GM20431 (cell line): ENCODE measurements around the gene SIPA1L3.
"Not testable (repeated sequence)": the region's sequence is repeated elsewhere in the genome, so short reads cannot be mapped to it uniquely, and the experiment has no call there.

Source experiments
- in situ Hi-C: fragments of 300-500 bp; cut with MseI, MboI; formaldehyde crosslinking; loops from one replicate; pipeline ENCODE4 v1.15.0; 2020; ENCODE audit warnings: low sequenced_read_pairs; ENCODE audit not compliant: unreplicated experiment

Gene SIPA1L3

GRCh38 chr19:37907735-37908455 is 887 bp downstream of the SIPA1L3 start:
- in situ Hi-C loops: no loop called here

DNA sequence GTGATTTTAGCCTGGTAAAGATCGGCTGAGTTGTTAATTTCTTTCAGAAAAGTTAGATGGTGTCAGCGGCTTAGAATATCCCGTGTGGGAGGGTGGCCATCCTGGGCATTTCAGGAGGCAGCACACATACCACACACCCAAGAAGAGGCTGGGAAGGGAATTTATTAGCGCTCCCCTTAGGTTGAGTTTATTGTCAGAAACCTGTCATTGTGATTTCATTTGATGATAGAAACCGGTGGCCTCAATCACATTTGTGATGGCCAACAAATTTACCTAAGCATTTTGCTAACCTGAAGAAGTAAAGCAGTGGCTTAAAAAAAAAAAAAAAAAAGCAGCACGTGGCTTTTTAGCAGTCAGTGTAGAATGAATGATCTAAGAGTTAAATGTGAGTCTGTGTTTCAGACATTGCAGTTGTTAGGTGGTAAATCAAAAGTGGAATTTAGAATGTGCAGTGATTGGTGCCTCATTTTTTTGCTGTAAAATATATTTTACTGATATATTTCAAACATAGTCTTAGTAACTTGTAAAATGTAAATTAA is 2.7 kb downstream of the SIPA1L3 start:
- in situ Hi-C loops: no loop called here

- in situ Hi-C loops: no loop called here
These were observed 7.9 kb downstream of the SIPA1L3 start for GRCh38 chr19:37914908-37915307.

- in situ Hi-C loops: no loop called here
These were observed 13.8 kb downstream of the SIPA1L3 start for GRCh38 chr19:37920591-37921450.

DNA sequence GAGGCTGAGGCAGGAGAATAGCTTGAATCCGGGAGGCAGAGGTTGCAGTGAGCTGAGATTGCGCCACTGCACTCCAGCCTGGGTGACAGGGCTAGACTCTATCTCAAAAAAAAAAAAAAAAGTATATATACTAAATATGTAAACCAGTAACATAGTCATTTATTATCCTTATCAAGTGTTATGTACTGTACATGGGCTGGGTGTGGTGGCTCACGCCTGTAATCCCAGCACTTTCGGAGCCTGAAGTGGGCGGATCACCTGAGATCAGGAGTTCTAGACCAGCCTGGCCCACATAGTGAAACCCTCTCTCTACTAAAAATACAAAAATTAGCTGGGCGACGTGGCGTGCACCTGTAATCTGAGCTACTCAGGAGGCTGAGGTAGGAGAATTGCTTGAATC is 17.6 kb downstream of the SIPA1L3 start:
- in situ Hi-C loops: not testable (repeated sequence)

- in situ Hi-C loops: no loop called here
These were observed 18.2 kb downstream of the SIPA1L3 start for GRCh38 chr19:37925212-37925611.

- in situ Hi-C loops: no loop called here
These were observed 19.2 kb downstream of the SIPA1L3 start for GRCh38 chr19:37926255-37926654.

DNA sequence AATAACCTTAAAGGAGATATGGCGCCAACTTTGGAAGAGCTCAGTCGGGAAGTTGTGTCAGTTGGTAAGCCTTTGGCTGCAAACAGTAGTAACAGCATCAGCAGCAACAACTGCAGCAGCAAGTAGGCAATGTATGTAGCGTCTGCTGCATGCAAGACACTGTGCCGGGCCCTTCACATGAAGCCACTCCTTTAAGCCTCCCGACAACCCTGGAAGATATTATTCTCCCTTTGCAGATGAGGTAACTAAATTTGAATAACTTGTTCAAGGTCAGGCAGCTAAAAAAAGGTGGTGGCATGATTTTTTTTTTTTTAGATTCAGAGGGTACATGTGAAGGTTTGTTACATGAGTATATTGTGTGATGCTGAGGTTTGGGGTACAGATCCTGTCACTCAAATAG is 19.7 kb downstream of the SIPA1L3 start:
- in situ Hi-C loops: no loop called here

GRCh38 chr19:37928527-37929286 is 21.7 kb downstream of the SIPA1L3 start:
- in situ Hi-C loops: no loop called here

DNA sequence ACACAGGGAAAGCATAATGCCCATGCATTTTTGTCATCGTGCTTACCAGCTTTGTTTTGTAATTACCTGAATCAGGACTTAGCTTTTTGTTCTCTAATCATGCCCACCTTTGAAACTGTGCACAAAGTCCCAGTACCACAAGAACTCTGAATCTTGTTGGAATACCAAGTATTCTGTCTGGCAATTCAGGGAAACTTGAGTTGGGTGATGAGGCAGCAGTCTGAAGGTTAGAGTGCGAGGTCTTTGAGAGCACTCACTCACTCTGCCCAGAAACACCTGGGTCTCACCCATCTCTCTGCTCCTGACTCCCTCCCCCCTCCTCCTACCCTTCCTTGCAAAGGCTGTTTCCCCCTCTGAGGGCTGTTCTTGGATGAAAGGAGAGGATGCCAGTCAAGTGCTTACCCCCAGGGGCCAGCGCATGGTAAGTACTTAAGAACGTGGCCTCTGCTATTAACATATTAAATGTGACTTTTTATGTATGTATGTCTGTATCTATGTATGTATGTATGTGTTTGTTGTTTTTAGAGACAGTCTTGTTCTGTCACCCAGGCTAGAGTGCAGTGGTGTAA is 22.4 kb downstream of the SIPA1L3 start:
- in situ Hi-C loops: no loop called here

DNA sequence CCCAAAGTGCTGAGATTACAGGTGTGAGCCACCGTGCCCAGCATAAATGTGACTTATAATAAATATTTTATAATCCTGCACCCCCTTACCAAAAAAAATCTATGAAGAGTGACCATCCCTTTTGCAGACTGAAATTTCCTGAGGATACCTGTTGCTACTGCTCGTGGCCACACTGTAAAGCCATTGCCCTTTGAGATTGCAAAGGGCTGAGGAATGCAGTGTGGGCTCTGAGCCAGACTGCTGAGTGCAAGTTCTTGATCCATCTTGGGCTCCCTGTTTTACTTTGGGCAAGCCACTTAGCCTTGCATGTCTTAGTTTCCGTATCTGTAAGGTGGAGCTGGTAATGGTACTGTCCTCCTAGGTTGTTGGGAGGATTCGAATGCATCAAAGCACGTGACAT is 23.4 kb downstream of the SIPA1L3 start:
- in situ Hi-C loops: no loop called here

DNA sequence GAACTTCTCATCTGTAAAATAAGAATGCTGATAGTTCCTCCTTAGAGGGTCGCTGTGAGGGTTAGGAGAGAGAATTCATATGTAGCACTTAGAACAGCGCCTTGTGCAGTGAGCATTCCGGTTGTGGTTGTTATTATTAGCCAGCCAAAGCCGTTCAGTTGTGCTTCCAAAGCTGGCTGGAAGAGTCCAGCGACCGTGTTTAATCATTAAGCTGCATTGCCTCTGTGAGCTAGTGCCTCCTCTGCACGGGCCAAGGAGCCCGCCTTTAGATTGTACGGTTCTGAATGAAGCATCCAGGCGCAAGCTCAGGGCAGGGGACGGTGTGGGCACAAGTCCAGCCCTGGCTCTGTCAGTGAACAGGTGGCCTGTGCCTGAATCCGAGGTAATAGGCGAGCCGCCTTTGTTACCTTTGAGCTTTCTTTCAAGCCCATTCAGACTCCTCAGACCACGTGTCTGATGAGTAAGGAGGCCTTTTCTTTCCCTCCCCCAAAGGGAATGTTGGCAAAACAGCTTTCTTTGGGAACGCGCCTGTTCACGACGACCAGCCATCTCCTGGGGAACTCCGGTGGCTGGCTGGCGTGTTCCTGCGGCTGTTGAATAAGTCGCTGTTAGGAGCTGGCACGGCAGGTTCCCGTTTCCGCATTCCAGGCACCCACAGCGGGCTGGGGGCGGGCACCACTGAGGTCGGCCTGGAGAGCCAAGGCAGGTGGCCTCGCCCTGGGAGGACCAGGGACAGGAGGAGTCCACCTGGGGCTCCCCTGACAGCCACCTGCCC is 25.1 kb downstream of the SIPA1L3 start:
- in situ Hi-C loops: no loop called here

DNA sequence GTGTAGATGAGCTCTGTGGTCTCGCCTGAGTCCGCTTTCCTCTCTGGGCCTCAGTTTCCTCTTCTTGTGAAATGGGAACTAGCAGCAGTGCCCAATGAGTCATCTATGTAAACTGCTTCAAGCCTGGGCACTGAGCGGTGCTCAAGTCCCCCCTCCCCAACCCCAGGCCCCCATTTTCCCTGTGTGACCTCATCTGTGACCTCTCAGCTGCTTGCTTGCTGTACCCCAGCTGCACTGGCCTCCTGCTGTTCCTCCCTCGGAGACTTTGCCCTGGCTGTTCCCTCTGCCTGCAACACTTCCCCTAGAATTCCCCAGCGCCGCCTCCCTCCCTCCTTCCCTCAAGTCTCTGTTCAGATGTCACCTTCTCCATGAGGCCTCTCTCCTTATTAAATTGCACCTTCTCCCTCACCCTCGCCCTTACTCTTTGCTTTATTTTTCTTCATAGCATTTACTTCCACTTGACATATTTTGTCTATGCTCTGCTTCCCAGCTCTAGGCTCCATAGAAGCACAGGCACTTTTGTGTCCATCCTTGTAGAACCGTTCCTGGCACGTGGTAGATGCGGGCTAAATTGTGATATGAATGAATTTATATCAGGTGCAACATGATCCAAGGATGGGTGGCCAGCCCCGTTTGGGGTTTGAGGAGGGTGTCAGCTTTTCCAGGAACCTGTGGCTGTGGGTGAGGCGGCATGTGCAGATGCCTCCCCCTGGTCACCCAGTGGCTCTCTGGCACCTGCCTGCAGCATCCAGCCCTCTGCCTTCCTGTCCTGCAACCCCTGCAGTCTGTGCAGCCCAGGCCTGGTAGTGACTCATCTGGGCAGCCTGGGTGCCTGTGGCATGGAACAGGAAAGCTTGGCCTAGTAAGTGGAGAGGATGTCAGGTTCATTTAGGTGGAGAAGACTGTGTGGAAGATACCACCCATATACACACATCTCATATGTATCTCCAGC is 26.3 kb downstream of the SIPA1L3 start:
- in situ Hi-C loops: no loop called here

- in situ Hi-C loops: no loop called here
These were observed 26.9 kb downstream of the SIPA1L3 start for GRCh38 chr19:37933937-37934358.

DNA sequence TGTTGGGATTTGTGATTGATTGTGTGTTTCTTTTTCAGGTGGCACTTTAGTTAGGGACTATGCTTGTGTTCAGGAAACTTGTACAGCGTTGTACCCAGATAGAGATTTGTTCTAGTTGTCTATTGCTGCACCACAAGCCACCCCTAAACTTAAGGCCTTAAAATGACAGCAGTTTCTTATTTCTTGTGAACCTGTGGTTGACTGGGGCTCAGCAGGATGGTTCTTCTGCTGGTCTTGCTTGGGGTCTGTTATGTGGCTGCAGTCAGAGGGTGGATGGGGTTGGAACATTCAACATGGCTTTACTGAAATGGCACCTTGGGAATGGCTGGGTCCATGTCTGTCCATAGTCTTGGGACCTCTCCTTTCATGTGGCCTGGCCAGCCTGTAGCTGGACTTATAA is 28.3 kb downstream of the SIPA1L3 start:
- in situ Hi-C loops: no loop called here

DNA sequence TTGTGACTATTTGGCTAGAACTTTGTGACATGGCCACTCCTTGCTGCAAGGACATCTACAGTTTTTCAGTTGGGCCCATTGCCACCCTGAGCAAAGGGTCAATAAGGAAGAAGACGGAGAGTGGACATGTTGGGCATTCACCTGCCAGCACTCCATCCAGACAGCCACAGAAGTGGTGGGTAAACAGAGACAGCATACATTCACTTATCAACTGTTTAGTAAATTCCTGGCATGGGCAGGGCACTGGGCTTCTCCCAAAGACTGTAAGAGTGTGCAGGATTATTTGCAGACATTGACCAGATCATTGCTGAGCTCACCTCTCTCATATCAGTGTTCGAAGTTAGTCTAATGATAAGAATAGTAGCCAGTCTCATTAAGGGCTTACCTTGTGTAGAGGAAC is 29.2 kb downstream of the SIPA1L3 start:
- in situ Hi-C loops: no loop called here

DNA sequence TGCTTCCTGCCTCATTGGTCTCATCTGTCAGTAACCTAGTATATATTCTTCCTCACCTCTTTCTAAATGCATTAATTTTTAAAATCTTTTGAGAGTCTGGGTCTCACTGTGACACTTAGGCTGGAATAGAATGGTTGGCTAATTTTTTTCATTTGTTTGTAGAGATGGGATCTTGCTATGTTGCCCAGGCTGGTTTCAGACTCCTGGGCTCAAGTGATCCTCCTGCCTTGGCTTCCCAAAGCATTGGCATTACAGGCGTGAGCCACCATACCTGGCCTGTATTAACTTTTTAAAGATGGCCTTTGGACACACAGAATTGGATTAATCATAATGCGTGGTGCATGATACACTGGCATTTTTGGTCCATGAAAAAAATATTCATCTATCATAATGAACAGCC is 29.9 kb downstream of the SIPA1L3 start:
- in situ Hi-C loops: no loop called here

- in situ Hi-C loops: no loop called here
These were observed 31.3 kb downstream of the SIPA1L3 start for GRCh38 chr19:37938353-37938752.
